ENCODE results near the gene PPP1R7.

PPP1R7 gene

DNA sequence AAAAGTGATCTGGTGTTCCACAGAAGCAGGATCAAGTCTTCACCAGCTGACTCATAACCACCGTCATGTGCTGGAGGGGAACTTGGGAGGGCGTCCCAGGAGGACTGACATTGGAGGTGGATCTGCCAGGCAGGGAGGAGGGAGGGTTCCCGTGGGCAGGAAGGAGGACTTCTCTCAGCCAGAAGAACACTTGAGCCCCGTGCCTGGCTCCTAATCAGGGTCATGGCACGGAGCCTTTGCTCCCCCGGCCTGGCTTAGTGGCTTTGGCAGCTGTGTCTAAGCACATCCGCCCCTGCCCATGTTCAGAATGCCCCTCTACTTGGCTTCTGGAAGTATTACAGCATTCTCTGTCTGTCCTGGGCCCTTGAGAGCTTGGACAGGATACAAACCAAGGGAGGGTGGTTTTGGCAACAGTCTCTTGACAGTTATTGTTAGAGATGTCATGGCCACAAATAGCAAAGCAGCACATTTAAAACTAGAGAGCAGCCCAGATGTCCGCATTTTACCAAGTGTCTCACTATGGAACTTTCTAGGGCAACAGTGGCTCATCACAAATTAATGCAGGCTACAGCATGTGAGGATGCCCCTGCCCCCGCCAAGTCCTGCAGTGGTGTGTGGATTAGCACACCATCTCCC is 11.5 kb downstream of the PPP1R7 start:
- Histone ChIP-seq H3K27ac (no peak overlapping the region), H2AFZ (ENCODE audit: low read depth) (no peak overlapping the region), H3K4me3 (IDR thresholded peaks at IDR 0.05; ENCODE audit: insufficient read depth, low read depth, low read length) (no peak overlapping the region), H3K36me3 (ENCODE audit: insufficient read depth) (no peaks in the 10 kb centered on the region), H3K4me1 (ENCODE audit: low read depth, poor library complexity, severe bottlenecking) (no peaks in the 10 kb centered on the region), H3K79me2 (ENCODE audit: insufficient read depth, low read depth) (no peaks in the 10 kb centered on the region), H3K9ac (no peak overlapping the region), H3K4me2 (no peak overlapping the region), H4K20me1 (ENCODE audit: insufficient read depth) (no peaks in the 10 kb centered on the region), H3K27me3 (ENCODE audit: insufficient read depth, low read depth) (no peaks in the 10 kb centered on the region)
- TF ChIP-seq, protein P1, sequence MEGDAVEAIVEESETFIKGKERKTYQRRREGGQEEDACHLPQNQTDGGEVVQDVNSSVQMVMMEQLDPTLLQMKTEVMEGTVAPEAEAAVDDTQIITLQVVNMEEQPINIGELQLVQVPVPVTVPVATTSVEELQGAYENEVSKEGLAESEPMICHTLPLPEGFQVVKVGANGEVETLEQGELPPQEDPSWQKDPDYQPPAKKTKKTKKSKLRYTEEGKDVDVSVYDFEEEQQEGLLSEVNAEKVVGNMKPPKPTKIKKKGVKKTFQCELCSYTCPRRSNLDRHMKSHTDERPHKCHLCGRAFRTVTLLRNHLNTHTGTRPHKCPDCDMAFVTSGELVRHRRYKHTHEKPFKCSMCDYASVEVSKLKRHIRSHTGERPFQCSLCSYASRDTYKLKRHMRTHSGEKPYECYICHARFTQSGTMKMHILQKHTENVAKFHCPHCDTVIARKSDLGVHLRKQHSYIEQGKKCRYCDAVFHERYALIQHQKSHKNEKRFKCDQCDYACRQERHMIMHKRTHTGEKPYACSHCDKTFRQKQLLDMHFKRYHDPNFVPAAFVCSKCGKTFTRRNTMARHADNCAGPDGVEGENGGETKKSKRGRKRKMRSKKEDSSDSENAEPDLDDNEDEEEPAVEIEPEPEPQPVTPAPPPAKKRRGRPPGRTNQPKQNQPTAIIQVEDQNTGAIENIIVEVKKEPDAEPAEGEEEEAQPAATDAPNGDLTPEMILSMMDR (conservative IDR thresholded peaks at IDR 0.05; ENCODE audit: low read depth, low read length) = no peak

DNA sequence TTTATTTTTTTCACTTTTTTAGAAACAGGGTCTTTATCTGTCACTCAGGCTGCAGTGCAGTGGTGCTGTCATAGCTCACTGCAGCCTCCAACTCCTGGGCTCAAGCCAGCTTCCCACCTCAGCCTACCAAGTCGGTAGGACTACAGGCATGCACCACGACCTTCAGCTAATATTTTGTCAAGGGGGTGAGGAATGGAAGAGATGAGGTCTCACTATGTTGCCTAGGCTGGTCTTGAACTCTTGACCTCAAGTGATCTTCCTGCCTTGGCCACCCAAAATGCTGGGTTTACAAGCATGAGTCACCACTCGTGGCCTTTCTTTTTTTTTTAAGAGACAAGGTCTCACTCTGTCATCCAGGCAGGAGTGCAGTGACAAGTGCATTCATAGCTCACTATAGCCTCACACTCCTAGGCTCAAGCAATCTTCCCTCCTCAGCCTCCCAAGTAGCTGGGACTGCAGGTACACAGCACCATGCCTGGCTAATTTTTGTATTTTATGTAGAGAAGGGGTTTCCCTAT is 13.4 kb downstream of the PPP1R7 start:
- H3K79me2 ChIP-seq (ENCODE audit: insufficient read depth, low read depth) = no peaks in the 10 kb centered on the region
- H3K4me1 ChIP-seq (ENCODE audit: low read depth, poor library complexity, severe bottlenecking) = no peaks in the 10 kb centered on the region
- no peak overlapping the region for H2AFZ ChIP-seq (ENCODE audit: low read depth)
- no peak overlapping the region for H3K27ac ChIP-seq
- TF ChIP-seq, protein P1 (conservative IDR thresholded peaks at IDR 0.05; ENCODE audit: low read depth, low read length) = no peak
- no peak overlapping the region for H3K4me2 ChIP-seq
- no peaks in the 10 kb centered on the region for H3K36me3 ChIP-seq (ENCODE audit: insufficient read depth)
- H3K9ac ChIP-seq = no peak overlapping the region
- H4K20me1 ChIP-seq (ENCODE audit: insufficient read depth) = no peaks in the 10 kb centered on the region
- H3K4me3 ChIP-seq (IDR thresholded peaks at IDR 0.05; ENCODE audit: insufficient read depth, low read depth, low read length) = no peak overlapping the region
- H3K27me3 ChIP-seq (ENCODE audit: insufficient read depth, low read depth) = no peaks in the 10 kb centered on the region

DNA sequence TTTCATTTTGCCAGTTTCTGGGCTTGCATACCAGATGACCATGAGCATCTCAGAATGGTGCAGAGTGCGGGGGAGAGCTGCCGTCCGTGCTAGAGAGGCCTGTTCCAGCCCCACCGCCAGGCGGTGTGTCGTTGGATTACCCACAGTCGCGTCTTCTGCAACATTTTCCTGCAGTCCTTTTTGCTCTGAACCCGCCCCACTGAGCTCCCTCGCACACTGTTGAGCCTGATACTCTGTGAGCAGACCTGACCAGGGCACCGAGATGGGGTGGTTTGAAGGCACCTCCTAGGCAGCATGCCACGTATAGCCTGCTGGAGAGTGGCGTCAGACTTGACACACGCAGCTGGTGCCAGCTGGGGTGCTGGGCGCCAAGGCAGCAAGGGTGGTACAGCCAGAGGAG is 18.1 kb downstream of the PPP1R7 start:
- no peaks in the 10 kb centered on the region for H3K4me1 ChIP-seq (ENCODE audit: low read depth, poor library complexity, severe bottlenecking)
- H3K36me3 ChIP-seq (ENCODE audit: insufficient read depth) = no peaks in the 10 kb centered on the region
- H3K4me2 ChIP-seq = no peak overlapping the region
- H3K9ac ChIP-seq = no peak overlapping the region
- no peaks in the 10 kb centered on the region for H3K27me3 ChIP-seq (ENCODE audit: insufficient read depth, low read depth)
- H3K27ac ChIP-seq = no peak overlapping the region
- H3K79me2 ChIP-seq (ENCODE audit: insufficient read depth, low read depth) = no peaks in the 10 kb centered on the region
- H2AFZ ChIP-seq (ENCODE audit: low read depth) = no peak overlapping the region
- TF ChIP-seq, protein P1 (conservative IDR thresholded peaks at IDR 0.05; ENCODE audit: low read depth, low read length) = no peak
- no peaks in the 10 kb centered on the region for H4K20me1 ChIP-seq (ENCODE audit: insufficient read depth)
- H3K4me3 ChIP-seq (IDR thresholded peaks at IDR 0.05; ENCODE audit: insufficient read depth, low read depth, low read length) = no peak overlapping the region

DNA sequence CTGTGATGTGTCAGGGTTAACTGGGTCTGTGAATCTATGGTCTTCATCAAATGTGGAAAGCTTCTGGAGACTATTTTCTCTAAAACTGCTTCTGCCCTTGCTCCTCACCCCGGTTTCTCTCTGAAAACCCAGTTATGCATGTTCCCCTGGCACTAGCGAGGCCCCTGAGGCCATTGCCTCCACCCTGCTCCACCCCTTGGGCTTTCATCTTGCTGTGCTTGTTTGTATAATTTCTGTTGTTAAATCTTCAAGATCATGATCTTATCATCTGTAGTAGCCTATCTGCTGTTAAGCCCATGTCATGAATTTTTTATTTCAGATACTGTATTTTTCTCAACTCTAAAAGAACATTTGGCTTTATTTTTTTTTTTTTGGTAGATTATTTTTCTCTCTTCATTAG is 23.3 kb downstream of the PPP1R7 start:
- Histone ChIP-seq H2AFZ (ENCODE audit: low read depth) (no peak overlapping the region), H4K20me1 (ENCODE audit: insufficient read depth) (no peaks in the 10 kb centered on the region), H3K4me2 (no peak overlapping the region), H3K9ac (no peak overlapping the region), H3K27me3 (ENCODE audit: insufficient read depth, low read depth) (no peaks in the 10 kb centered on the region), H3K79me2 (ENCODE audit: insufficient read depth, low read depth) (no peaks in the 10 kb centered on the region), H3K27ac (no peak overlapping the region), H3K36me3 (ENCODE audit: insufficient read depth) (no peaks in the 10 kb centered on the region), H3K4me1 (ENCODE audit: low read depth, poor library complexity, severe bottlenecking) (no peaks in the 10 kb centered on the region), H3K4me3 (IDR thresholded peaks at IDR 0.05; ENCODE audit: insufficient read depth, low read depth, low read length) (no peak overlapping the region)
- TF ChIP-seq, protein P1 (conservative IDR thresholded peaks at IDR 0.05; ENCODE audit: low read depth, low read length) = no peak
